Neural progenitor cell (in vitro differentiated cells): ENCODE data around the gene ISM1. TPM values are rescaled to one million over a fixed set of nuclear protein-coding genes. Genes with fewer than 3 reads are reported as not detected.

Experiments used
- DNase-seq: peaks from one replicate; pipeline ENCODE4 v3.0.0-alpha.2; 2016; ENCODE audit warnings: low spot score
- H2AFZ ChIP-seq: fragments of 200-600 bp; sonication (generic); replicated peaks from 2 replicates; pipeline ENCODE4 v1.6.1; 2016; ENCODE audit warnings: antibody characterized with exemption
- H3F3A ChIP-seq: fragments of 200-600 bp; sonication (generic); 2 replicates; pipeline ENCODE4 v1.6.1; 2016; ENCODE audit warnings: antibody characterized with exemption, low read depth
- H3K27ac ChIP-seq: fragments of 200-600 bp; sonication (generic); 2 replicates; pipeline ENCODE4 v1.5.1; 2016; ENCODE audit warnings: mild to moderate bottlenecking
- H3K27me3 ChIP-seq: fragments of 200-600 bp; sonication (generic); 2 replicates; pipeline ENCODE4 v1.6.1; 2016; ENCODE audit warnings: mild to moderate bottlenecking, moderate library complexity
- H3K36me3 ChIP-seq: fragments of 200-600 bp; sonication (generic); 2 replicates; pipeline ENCODE4 v1.5.1; 2016
- H3K4me1 ChIP-seq: fragments of 200-600 bp; sonication (generic); 2 replicates; pipeline ENCODE4 v1.6.1; 2016; ENCODE audit warnings: mixed run types
- H3K4me2 ChIP-seq: fragments of 200-600 bp; sonication (generic); 2 replicates; pipeline ENCODE4 v1.6.1; 2016
- H3K4me3 ChIP-seq: fragments of 200-600 bp; sonication (generic); 2 replicates; pipeline ENCODE4 v1.5.1; 2016
- H3K79me2 ChIP-seq: fragments of 200-600 bp; sonication (generic); 2 replicates; pipeline ENCODE4 v1.6.1; 2016; ENCODE audit warnings: low read depth
- H3K9ac ChIP-seq: fragments of 200-600 bp; sonication (generic); 2 replicates; pipeline ENCODE4 v1.6.1; 2016
- H3K9me3 ChIP-seq: fragments of 200-600 bp; sonication (generic); 2 replicates; pipeline ENCODE4 v1.5.1; 2016; ENCODE audit warnings: low read depth
- H4K20me1 ChIP-seq: fragments of 200-600 bp; sonication (generic); 2 replicates; pipeline ENCODE4 v1.6.1; 2016; ENCODE audit warnings: low read depth
- H3K27ac Mint-ChIP-seq: 3 replicates; pipeline ENCODE4 v1.8.0; 2021; ENCODE audit warnings: mixed read lengths
- H3K27me3 Mint-ChIP-seq: 2 replicates; pipeline ENCODE4 v1.8.0; 2022; ENCODE audit warnings: low read depth, mild to moderate bottlenecking, inconsistent platforms, moderate library complexity, mixed read lengths; ENCODE audit not compliant: insufficient read depth
- H3K36me3 Mint-ChIP-seq: 3 replicates; pipeline ENCODE4 v1.8.0; 2021; ENCODE audit warnings: mixed read lengths
- H3K4me1 Mint-ChIP-seq: 3 replicates; pipeline ENCODE4 v1.8.0; 2021; ENCODE audit warnings: mixed read lengths
- H3K4me3 Mint-ChIP-seq: 3 replicates; pipeline ENCODE4 v1.8.0; 2021; ENCODE audit warnings: mild to moderate bottlenecking, moderate library complexity, mixed read lengths
- H3K9me3 Mint-ChIP-seq: 3 replicates; pipeline ENCODE4 v1.8.0; 2020; ENCODE audit warnings: mixed read lengths
- EZH2 ChIP-seq: fragments of 200-600 bp; sonication (generic); IDR thresholded peaks from 2 replicates; pipeline ENCODE4 v1.6.1; 2017; ENCODE audit warnings: antibody characterized with exemption, mild to moderate bottlenecking, moderate library complexity
- EZH2phosphoT487 ChIP-seq: fragments of 200-600 bp; sonication (generic); IDR thresholded peaks from 2 replicates; pipeline ENCODE4 v1.6.1; 2017; ENCODE audit warnings: antibody characterized with exemption
- total RNA-seq: library from RNA; depleted of rRNA; stranded (reverse); fragments of >200 nt; gene quantifications from 2 replicates; pipeline ENCODE4 v1.2.3, GENCODE V29; 2015; ENCODE audit warnings: low replicate concordance
- TF ChIP-seq, protein P1 (sequence below): fragments of 200-600 bp; sonication (generic); IDR thresholded peaks from 2 replicates; pipeline ENCODE4 v1.5.1; 2017; ENCODE audit warnings: antibody characterized with exemption, mild to moderate bottlenecking

The ISM1 gene
- total RNA-seq, 1 donor from 2014 or later: not detected

DNA sequence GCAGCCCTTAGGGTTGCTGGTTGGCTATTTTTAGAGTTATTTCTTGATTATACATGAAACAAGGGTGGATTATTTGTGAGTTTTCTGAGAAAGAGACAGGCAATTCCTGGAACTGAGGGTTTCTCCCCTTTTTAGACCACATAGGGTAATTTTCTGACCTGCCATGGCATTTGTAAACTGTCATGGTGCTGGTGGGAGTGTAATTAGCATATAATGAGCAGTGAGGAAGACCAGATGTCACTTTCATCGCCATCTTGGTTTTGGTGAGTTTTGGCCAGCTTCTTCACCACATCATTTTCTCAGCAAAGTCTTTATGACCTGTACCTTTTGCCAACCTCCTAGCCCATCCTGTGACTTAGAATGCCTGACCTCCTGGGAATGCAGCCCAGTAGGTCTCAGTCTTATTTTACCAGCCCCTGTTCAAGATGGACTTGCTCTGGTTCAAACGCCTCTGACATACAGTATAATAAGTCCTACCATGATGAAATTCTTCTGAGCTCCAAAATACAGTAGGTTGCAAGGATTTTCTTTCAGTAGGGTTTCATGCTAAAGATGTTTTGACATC is 117.1 kb downstream of the ISM1 start:
- Histone ChIP-seq H3K27me3 (no peaks in the 10 kb centered on the region), H2AFZ (no peak overlapping the region), H3K79me2 (no peaks in the 10 kb centered on the region), H3K27ac (no peak overlapping the region), H3K9me3 (no peaks in the 10 kb centered on the region), H3K36me3 (no peaks in the 10 kb centered on the region), H3K9ac (no peak overlapping the region), H4K20me1 (no peaks in the 10 kb centered on the region), H3K4me3 (no peak overlapping the region), H3K4me2 (no peak overlapping the region), H3K4me1 (no peaks in the 10 kb centered on the region), H3F3A (no peaks in the 10 kb centered on the region)
- DNase-seq: no peak
- Mint-ChIP-seq H3K4me1 (no peaks in the 10 kb centered on the region), H3K4me3 (no peak overlapping the region), H3K27ac (no peak overlapping the region), H3K27me3 (no peaks in the 10 kb centered on the region), H3K36me3 (no peaks in the 10 kb centered on the region), H3K9me3 (no peaks in the 10 kb centered on the region)
- TF ChIP-seq, protein P1, sequence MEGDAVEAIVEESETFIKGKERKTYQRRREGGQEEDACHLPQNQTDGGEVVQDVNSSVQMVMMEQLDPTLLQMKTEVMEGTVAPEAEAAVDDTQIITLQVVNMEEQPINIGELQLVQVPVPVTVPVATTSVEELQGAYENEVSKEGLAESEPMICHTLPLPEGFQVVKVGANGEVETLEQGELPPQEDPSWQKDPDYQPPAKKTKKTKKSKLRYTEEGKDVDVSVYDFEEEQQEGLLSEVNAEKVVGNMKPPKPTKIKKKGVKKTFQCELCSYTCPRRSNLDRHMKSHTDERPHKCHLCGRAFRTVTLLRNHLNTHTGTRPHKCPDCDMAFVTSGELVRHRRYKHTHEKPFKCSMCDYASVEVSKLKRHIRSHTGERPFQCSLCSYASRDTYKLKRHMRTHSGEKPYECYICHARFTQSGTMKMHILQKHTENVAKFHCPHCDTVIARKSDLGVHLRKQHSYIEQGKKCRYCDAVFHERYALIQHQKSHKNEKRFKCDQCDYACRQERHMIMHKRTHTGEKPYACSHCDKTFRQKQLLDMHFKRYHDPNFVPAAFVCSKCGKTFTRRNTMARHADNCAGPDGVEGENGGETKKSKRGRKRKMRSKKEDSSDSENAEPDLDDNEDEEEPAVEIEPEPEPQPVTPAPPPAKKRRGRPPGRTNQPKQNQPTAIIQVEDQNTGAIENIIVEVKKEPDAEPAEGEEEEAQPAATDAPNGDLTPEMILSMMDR: no peak
- TF ChIP-seq EZH2 (no peak), EZH2phosphoT487 (no peak)

DNA sequence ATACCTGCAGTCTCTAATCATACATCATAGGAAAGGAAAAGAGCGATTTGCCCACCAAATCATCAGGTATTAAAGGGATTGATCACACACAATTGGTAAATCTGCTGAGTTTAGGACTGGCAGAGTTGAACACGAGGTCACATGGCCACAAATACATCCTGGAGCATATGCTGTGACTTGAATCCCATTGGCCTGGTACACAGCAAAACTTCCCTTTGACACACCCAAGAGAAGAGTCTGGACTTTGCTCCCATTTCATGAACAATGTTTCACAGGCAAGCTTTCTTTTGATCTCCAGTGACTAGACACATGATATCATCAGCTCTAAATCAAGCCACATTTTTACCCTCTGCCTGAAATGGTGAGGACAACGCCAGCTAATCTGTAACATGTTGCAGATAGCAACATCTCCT is 117.9 kb downstream of the ISM1 start:
- Mint-ChIP-seq H3K4me3 (no peak overlapping the region), H3K27me3 (no peaks in the 10 kb centered on the region), H3K36me3 (no peaks in the 10 kb centered on the region), H3K9me3 (no peaks in the 10 kb centered on the region), H3K4me1 (no peaks in the 10 kb centered on the region), H3K27ac (no peak overlapping the region)
- H3K27ac ChIP-seq: no peak overlapping the region
- no peaks in the 10 kb centered on the region for H3K36me3 ChIP-seq
- H3K4me2 ChIP-seq: no peak overlapping the region
- no peaks in the 10 kb centered on the region for H3F3A ChIP-seq
- H4K20me1 ChIP-seq: no peaks in the 10 kb centered on the region
- no peak overlapping the region for H3K4me3 ChIP-seq
- TF ChIP-seq EZH2: no peak
- no peak for TF ChIP-seq EZH2phosphoT487
- DNase-seq: no peak
- no peaks in the 10 kb centered on the region for H3K79me2 ChIP-seq
- H3K27me3 ChIP-seq: no peaks in the 10 kb centered on the region
- no peaks in the 10 kb centered on the region for H3K4me1 ChIP-seq
- H3K9me3 ChIP-seq: no peaks in the 10 kb centered on the region
- no peak overlapping the region for H2AFZ ChIP-seq
- H3K9ac ChIP-seq: no peak overlapping the region

DNA sequence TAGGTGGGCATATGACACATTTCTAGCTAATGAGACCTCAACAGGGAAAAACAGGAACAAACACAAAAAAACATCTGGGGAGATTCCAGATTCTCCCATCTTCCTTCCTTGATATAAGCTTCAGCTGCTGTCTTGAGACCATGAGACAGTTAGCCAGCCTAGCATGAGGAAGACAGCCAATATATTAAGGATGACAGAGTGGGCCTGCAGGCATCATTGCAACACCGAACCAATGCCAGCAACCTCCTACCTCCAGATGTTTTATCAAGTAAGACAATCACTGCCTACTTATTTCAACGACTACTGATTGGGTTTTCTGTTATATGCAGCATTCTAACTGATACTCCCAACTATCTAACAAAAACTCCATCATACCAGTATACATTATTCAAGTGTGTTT is 119.0 kb downstream of the ISM1 start:
- no peak overlapping the region for H3K4me3 Mint-ChIP-seq
- Histone ChIP-seq H3K36me3 (no peaks in the 10 kb centered on the region), H2AFZ (no peak overlapping the region), H3F3A (no peaks in the 10 kb centered on the region), H3K27ac (no peak overlapping the region), H3K79me2 (no peaks in the 10 kb centered on the region), H3K4me1 (no peaks in the 10 kb centered on the region), H3K4me2 (no peak overlapping the region), H3K4me3 (no peak overlapping the region), H4K20me1 (no peaks in the 10 kb centered on the region), H3K9me3 (no peaks in the 10 kb centered on the region), H3K27me3 (no peaks in the 10 kb centered on the region), H3K9ac (no peak overlapping the region)
- H3K27me3 Mint-ChIP-seq: peaks cover 2% of the 10 kb centered on the region
- H3K4me1 Mint-ChIP-seq: no peaks in the 10 kb centered on the region
- TF ChIP-seq EZH2: no peak
- TF ChIP-seq, protein P1: no peak
- no peak for TF ChIP-seq EZH2phosphoT487
- no peaks in the 10 kb centered on the region for H3K9me3 Mint-ChIP-seq
- H3K27ac Mint-ChIP-seq: no peak overlapping the region
- H3K36me3 Mint-ChIP-seq: no peaks in the 10 kb centered on the region
- DNase-seq: no peak

DNA sequence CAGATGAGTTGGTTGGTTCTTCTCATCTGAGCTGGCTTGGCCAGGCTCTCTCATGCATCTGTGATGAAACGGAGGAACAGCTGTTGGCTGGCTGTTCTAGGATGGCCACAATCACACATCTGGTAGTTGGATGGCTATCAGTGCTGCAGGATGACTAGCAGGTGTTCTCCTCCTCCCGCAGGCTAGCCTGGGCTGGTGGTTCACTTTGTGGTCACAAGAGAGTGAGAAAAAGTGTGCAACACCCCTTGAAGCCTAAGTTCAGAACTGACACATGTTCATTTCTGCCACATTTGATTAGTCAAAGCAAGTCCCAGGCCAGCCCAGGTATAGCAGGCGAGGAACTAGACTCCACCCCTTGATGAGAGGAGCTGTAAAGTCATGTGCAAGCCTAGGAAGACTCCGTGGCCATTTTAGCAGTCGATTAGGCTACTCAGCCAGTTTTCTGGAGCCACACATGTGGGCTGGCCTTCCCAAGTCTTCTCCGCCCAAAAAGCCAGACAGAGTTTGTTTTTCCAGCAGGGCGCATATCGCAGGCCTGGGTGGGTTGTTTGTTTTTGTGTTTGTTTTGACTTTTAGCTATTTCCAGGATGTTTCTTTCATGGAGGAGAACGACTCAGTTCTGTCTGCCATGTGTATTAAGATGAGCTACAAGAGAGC is 120.8 kb downstream of the ISM1 start:
- H3K4me2 ChIP-seq: no peak overlapping the region
- TF ChIP-seq, protein P1: no peak
- TF ChIP-seq EZH2 (no peak), EZH2phosphoT487 (no peak)
- H3K4me1 Mint-ChIP-seq: no peaks in the 10 kb centered on the region
- H3K4me3 Mint-ChIP-seq: no peak overlapping the region
- no peaks in the 10 kb centered on the region for H3K9me3 ChIP-seq
- no peak overlapping the region for H3K27ac ChIP-seq
- H3F3A ChIP-seq: no peaks in the 10 kb centered on the region
- no peak for DNase-seq
- no peak overlapping the region for H3K27ac Mint-ChIP-seq
- no peaks in the 10 kb centered on the region for H3K4me1 ChIP-seq
- no peak overlapping the region for H3K4me3 ChIP-seq
- no peak overlapping the region for H2AFZ ChIP-seq
- no peaks in the 10 kb centered on the region for H3K36me3 Mint-ChIP-seq
- no peak overlapping the region for H3K9ac ChIP-seq
- H3K36me3 ChIP-seq: no peaks in the 10 kb centered on the region
- no peaks in the 10 kb centered on the region for H4K20me1 ChIP-seq
- no peaks in the 10 kb centered on the region for H3K79me2 ChIP-seq
- no peaks in the 10 kb centered on the region for H3K27me3 ChIP-seq
- H3K27me3 Mint-ChIP-seq: peaks cover 2% of the 10 kb centered on the region
- H3K9me3 Mint-ChIP-seq: no peaks in the 10 kb centered on the region
